BJ (cell line): ENCODE data around the gene PHLDB2. TPM values are rescaled to one million over a fixed set of nuclear protein-coding genes. Genes with fewer than 3 reads are reported as not detected.
A peak's percentile ranks its signal among the peaks of the same experiment; 100 is the strongest.

Source experiments
- CTCF ChIA-PET: fragments of 350-600 bp; formaldehyde crosslinking; extraction: SDS; loops from one replicate; lab custom pipeline; 2021; ENCODE audit warnings: antibody characterized with exemption, inconsistent platforms; lab: Yijun Ruan, JAX
- POLR2A ChIA-PET: fragments of 300-600 bp; sonication (Branson Sonifier 250); formaldehyde crosslinking; extraction: SDS; loops from one replicate; lab custom pipeline; 2021; ENCODE audit warnings: antibody characterized with exemption; lab: Charles Lee
- DNase-seq: peaks from one replicate; pipeline ENCODE4 v3.0.0-alpha.2; 2011; ENCODE audit warnings: low read depth
- H3K27me3 ChIP-seq: 2 replicates; pipeline ENCODE4 v1.6.0; 2011; ENCODE audit warnings: low read length; ENCODE audit not compliant: control insufficient read depth, insufficient read depth
- H3K36me3 ChIP-seq: 2 replicates; pipeline ENCODE4 v1.5.1; 2011; ENCODE audit warnings: low read length; ENCODE audit not compliant: control insufficient read depth, insufficient read depth
- H3K4me3 ChIP-seq: 2 replicates; pipeline ENCODE4 v1.5.1; 2011; ENCODE audit warnings: low read depth, mild to moderate bottlenecking, control low read depth, low read length
- polyA plus RNA-seq: library from polyadenylated mRNA; depleted of rRNA; stranded (reverse); fragments of >200 nt; gene quantifications from 2 replicates; pipeline ENCODE4 v1.2.3, GENCODE V29; 2011
- TF ChIP-seq, protein P1 (sequence below): IDR thresholded peaks from 2 replicates; pipeline ENCODE4 v1.5.1; 2011; ENCODE audit warnings: low read depth, mild to moderate bottlenecking, control low read depth, inconsistent platforms, low read length, moderate library complexity; ENCODE audit not compliant: insufficient read depth

The PHLDB2 gene
- polyA plus RNA-seq, 1 experiment = 44.7 TPM

GRCh38 chr3:111929484-111929883 lies 70.4 kb downstream of the PHLDB2 start:
- ChIA-PET POLR2A (no interaction called here), CTCF (interaction anchor here (0.7 kb wide), 1 partner anchor 25 kb away, joined by 4 read pairs; no protein-coding TSS in a partner anchor)
- Histone ChIP-seq H3K27me3 (no peaks in the 10 kb centered on the region), H3K36me3 (peaks cover 5% of the 10 kb centered on the region), H3K4me3 (no peak overlapping the region)
- TF ChIP-seq, protein P1, sequence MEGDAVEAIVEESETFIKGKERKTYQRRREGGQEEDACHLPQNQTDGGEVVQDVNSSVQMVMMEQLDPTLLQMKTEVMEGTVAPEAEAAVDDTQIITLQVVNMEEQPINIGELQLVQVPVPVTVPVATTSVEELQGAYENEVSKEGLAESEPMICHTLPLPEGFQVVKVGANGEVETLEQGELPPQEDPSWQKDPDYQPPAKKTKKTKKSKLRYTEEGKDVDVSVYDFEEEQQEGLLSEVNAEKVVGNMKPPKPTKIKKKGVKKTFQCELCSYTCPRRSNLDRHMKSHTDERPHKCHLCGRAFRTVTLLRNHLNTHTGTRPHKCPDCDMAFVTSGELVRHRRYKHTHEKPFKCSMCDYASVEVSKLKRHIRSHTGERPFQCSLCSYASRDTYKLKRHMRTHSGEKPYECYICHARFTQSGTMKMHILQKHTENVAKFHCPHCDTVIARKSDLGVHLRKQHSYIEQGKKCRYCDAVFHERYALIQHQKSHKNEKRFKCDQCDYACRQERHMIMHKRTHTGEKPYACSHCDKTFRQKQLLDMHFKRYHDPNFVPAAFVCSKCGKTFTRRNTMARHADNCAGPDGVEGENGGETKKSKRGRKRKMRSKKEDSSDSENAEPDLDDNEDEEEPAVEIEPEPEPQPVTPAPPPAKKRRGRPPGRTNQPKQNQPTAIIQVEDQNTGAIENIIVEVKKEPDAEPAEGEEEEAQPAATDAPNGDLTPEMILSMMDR = no peak
- DNase-seq = no peak

DNA sequence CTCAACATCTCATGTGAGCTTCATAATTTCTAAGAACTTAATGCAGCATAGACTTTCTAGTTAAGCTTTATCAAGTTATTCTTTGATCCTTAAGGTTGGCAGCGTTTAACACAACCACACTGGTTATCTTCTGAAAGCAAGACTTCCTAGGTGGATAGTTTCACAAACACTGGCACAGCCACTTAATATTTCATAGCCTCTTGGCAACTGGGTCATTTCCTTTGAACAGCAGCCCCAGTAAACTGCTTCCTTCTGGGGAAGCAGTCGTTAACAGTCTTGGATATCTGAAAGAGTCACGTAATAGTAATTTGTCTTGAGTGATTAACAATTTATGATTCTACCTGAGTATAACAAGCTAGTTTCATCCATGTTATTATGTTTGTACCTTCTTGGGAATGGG lies 73.9 kb downstream of the PHLDB2 start:
- ChIA-PET CTCF (interaction anchor here (0.7 to 1.6 kb wide), 4 partner anchors 10 to 215 kb away, joined by 3 to 5 read pairs (median 3); no protein-coding TSS in a partner anchor), POLR2A (no interaction called here)
- H3K36me3 ChIP-seq = peaks cover 2% of the 10 kb centered on the region; the same call in 1 of the 2 replicates
- H3K27me3 ChIP-seq = no peaks in the 10 kb centered on the region
- DNase-seq = no peak
- H3K4me3 ChIP-seq = no peak overlapping the region
- TF ChIP-seq, protein P1 = no peak

DNA sequence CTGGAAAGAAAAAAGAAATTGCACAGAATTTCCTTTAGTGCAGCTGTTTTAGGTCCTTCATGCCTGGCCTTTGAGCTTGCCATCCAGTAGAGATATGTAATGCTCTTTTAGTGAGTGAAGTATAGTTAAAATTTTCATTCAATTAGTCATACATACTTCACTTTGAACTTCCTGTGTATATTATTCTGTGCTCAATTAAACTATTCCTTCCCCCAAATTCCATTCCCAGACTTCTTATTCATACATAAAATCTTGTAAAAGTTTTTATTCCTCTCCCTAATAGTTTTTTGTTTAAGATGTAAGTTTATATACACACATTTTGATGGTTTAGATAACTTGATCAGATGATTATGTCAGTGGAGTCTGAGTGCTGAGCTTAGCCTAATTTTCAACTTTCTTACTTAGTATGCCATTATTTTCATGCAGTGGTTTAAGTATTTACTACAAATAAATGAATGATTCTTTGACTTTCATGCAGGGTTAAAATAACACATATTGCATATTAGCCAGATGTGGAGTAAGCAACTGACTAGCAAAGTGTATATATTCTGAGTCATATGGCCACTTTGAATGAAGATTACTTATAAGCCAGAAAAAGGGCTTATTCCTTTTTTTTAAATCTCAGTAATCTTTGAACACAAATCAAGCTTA lies 77.3 kb downstream of the PHLDB2 start:
- ChIA-PET POLR2A (interaction anchor here (0.7 kb wide), 1 partner anchor 133 kb away, joined by 3 read pairs; no protein-coding TSS in a partner anchor), CTCF (interaction anchor here (0.7 to 1.5 kb wide), 10 partner anchors 10 to 221 kb away, joined by 3 to 5 read pairs (median 3); no protein-coding TSS in a partner anchor)
- H3K27me3 ChIP-seq = no peaks in the 10 kb centered on the region
- DNase-seq = peak; percentile 90
- TF ChIP-seq, protein P1 = no peak
- H3K4me3 ChIP-seq = no peak overlapping the region
- peaks cover 8% of the 10 kb centered on the region for H3K36me3 ChIP-seq

DNA sequence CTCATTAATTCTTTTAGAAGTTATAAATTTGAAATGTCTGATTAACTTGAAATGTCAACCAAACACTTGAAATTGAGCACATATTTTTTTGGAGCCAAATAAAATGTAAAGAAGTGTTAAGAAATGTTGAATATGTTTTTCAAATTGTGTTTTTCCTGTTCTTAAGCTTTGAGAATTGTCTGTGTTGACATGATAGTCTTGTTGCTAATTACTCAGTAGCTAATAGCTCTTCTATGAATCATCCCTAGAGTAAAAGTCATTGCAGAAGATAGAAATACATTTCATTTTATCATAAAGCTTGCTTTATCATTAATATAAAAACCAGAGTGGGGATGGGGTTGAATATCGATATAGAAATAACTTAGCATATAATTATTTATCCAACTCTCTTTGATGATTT lies 77.9 kb downstream of the PHLDB2 start:
- no peaks in the 10 kb centered on the region for H3K27me3 ChIP-seq
- peaks cover 6% of the 10 kb centered on the region for H3K36me3 ChIP-seq
- CTCF ChIA-PET = interaction anchor here (0.7 to 1.5 kb wide), 6 partner anchors 13 to 221 kb away, joined by 3 to 5 read pairs (median 4); no protein-coding TSS in a partner anchor
- TF ChIP-seq, protein P1 = no peak
- POLR2A ChIA-PET = no interaction called here
- no peak for DNase-seq
- H3K4me3 ChIP-seq = no peak overlapping the region

DNA sequence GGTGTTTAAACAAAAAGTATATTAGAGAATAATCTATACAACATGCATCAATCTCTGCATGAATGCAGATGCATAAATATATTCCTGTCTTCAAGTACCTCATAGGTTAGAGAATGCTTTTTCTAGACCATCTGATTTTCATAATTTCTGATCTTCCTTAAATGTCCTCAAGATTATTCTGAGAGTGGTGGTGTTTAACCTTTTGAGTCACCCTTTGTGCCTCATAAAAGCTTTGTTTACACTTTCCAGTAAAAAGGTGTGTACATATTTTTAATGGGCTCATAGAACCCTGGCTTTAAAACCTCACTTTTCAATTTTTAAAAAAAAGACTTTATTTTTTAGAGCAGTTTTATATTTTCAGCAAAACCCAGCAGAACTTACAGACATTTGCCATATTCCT lies 78.8 kb downstream of the PHLDB2 start:
- no peaks in the 10 kb centered on the region for H3K27me3 ChIP-seq
- no peak for DNase-seq
- no peak overlapping the region for H3K4me3 ChIP-seq
- TF ChIP-seq, protein P1 = no peak
- H3K36me3 ChIP-seq = peaks cover 8% of the 10 kb centered on the region
- ChIA-PET CTCF (interaction anchor here (1.4 to 1.5 kb wide), 2 partner anchors 76 to 220 kb away, joined by 5 read pairs; no protein-coding TSS in a partner anchor), POLR2A (no interaction called here)
